NCI-H446 (cell line): ENCODE measurements around the gene POLA1.

Experiments used
- DNase-seq, 2 experiments: peaks; one replicate each; lab custom pipeline; 2025; lab: John Stamatoyannopoulos, UW

The POLA1 gene

GRCh38 chrX:25010784-25011588 lies 317.3 kb downstream of the POLA1 start:
- DNase-seq: no peak

- DNase-seq: no peak
Observed at GRCh38 chrX:25011589-25012432, 318.1 kb downstream of the POLA1 start.

DNA sequence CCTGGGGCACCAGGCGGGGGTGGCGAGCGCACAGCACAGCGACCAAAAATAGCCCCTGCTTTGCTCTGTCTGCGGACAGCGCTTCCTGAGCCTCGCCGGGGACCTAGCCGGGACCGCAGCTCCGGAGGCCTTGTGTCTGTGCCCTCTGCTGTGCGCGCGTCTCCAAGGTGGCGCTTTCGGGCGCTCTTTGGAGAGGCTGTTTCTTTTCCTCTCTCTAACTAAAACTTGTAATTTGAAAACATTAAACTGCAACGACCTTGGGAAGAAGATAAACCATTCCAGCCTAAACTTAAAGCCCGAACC lies 318.7 kb downstream of the POLA1 start:
- no peak for DNase-seq

DNA sequence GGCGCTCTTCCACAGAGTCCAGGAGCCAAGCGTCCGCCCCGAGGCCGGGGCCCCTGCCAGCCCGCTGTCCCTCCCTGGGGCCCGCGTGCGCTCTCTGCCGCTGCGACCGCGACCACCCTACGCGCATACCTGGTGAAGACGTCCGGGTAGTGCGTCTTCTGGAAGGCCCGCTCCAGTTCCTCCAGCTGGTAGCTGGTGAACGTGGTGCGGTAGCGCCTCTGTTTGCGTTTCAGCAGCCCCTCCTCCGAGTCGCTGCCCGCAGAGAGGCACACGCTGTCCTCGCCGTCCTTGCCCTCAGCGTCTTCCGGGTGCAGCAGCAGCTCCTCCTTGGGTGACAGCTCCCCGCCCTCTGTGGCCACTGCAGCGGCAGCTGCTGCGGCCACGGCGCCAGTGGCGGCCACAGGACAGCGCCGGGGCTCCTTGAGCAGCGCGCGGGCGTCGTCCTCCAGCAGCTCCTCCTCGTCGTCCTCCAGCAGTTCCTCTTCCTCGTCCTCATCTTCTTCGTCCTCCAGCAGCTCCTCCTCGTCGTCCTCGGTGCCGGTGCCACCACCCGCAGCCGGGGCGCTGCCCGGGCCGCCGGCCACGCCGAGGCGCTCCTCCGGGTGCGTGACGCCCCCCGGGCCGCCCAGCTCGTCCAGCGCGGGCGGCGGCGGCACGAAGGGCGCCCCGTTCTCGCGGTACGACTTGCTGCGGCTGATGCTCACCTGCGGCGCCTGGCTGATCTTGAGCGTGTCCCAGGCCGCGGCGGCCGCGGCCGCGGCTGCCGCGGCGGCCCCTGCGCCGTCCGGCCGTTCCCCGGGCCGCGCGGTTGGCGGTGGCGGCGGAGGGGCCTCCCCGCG lies 319.3 kb downstream of the POLA1 start:
- no peak for DNase-seq

GRCh38 chrX:25013632-25014365 lies 320.1 kb downstream of the POLA1 start:
- DNase-seq: no peak

DNA sequence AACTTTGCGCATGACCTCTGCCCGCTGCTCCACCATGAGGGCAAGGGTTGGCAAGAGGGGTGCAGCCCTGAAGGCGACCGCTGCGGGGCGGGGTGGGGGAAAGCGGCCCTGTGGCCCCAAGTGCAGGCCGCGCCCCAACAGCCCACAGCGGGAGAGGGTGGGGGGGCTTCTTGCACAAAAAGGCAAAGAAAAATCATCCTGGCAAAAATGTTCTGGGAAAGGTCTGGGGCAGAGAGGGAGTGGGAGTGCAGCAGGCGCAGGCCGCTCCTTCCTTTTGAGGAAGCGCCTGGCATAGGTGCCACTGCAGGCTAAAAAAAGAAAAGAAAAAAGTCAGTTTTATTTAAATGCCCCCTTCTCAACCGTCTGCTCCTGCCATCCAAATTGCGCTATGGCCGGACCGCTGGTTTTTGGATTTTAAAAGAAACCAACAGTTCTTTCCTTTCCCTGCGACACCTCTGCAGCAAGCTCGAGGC lies 320.7 kb downstream of the POLA1 start:
- DNase-seq: no peak

DNA sequence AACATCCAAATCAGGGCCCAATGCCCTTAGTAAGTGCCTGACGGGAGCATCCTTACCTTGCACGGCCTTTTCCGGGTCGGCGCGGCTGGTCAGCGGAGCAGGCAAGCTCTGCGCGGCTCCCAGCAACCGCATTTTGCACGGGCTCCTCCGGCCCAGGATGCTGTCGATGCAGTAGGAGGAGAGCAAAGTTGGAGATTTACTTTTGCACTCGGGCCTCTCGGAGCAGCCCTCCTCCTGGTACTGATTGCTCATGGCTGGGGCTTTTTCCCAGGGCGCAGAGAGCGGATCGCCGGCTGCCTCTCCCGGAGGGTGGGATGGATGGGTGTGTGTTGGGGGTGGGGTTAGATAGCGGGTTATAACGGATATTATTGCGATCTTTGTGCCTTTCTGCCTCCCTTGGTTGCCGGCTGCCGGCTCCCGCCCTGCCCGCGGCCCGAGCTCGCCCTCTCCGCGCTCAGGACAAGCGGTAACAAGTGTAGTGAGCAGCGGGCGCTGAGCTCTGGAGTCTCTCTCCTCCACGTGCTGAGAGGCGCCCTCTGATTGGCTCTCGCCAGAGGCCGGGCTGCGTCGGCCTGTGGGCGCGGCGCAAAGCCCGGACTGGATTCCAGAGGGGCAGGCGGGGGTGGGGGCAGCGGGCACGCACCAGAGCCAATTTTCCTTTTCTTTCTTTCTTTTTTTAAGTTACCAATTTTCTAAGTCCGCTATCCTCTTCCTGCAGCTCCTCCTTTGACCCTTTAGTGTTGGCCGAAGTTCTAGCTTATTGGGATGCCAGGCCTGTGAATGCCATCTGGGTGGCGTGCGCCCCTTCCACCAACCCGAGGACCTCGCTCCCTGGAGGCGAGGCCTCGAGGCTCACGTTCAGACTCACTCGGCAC lies 322.0 kb downstream of the POLA1 start, which contains the start of gene ARX:
Gene ARX (minus strand): TSS at position 480 of the 875 bp plus-strand sequence. CDS start 228 bp downstream, at position 252.
- peak in 1 of 2 experiments; percentile 52 for DNase-seq

- DNase-seq: no peak
Observed at GRCh38 chrX:25016361-25016671, 322.6 kb downstream of the POLA1 start.

- no peak for DNase-seq
Observed at GRCh38 chrX:25016938-25017598, 323.4 kb downstream of the POLA1 start.

DNA sequence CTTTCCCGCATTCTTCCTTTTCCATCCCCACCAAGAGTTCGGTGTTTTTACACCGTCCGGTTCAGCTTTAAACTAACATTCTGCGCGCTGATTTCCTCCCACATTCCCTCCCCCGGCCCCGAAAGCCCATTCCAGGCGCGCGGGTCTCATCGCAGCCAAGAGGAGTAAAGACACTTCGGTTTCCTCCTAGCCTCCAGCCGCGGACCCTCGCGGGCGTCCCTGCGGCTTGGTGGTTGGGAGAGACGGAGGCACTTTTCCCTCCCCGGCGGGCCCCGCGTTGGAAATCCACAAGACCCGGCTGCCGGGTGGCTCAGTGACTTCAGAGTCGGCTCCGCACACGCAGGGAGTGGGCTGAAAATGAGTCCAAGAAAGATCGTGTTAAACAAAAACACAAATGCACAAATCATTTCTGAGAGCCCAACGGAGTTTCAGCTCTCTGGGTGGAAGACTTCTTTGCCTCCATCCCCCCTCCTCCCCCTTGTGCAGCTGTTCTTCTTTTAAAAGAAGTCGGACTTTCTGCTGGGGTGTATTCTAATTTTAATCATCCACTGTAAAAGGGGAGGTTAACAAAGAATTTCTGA lies 324.0 kb downstream of the POLA1 start:
- DNase-seq: peak in 1 of 2 experiments; percentile 7

- no peak for DNase-seq
Observed at GRCh38 chrX:25018682-25019081, 325.0 kb downstream of the POLA1 start.

DNA sequence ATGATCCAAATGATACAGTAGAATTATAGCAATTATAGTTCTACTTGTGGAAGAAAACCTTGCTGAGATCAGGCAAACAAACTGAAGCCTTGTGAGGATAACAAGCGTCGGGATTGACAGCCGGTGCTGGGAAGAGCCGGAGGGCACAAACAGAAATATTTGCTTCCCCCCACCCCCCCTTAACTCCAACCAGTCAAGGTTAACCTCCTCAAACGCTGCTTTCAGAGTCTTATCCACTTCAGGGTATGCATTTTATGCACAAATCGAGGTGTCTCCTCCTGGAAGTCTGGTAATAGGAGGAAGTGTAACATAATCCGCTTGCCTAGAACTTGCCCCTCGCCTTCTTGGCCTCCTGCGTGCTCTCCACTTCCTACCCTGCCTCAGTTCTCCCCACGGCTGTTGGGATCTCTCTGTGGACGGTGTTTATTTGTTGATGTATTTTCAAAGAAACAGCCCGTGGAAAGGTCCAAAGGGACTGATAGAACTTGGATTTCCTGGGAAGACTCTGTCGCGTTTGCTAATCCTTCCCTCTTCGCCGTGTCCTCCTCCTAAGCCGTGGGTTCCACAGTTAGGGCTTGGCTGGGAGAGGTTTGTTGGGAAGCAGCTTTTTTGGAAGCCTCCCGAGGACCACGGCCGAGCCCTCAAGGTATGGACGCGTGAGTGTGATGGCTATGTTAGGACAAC lies 326.1 kb downstream of the POLA1 start:
- DNase-seq: no peak

DNA sequence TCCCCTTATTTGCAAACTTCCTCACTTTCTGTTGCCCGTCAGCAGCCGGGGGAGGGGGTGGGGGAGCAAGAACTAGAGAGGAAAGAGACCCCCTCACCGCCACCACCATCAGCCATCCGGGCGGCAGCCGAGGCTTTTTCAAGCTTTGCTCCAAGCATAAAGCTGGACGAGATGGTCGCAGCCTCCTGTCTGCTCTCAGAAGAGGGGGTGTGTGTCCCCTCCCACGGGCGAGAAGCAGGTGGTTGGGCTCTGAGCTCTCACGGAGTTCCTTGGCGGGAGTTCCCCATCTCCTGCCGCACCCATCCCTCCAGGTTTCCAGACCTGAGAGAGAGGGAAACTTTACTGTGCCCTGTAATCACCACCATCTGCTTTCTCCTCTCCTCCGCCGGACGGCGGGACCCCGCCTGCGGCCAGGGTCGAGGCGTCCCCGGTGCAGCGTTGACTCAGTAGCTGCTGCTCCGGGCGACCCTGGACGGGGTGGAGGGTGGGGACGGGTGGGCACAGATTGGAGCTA lies 326.7 kb downstream of the POLA1 start:
- DNase-seq: no peak

DNA sequence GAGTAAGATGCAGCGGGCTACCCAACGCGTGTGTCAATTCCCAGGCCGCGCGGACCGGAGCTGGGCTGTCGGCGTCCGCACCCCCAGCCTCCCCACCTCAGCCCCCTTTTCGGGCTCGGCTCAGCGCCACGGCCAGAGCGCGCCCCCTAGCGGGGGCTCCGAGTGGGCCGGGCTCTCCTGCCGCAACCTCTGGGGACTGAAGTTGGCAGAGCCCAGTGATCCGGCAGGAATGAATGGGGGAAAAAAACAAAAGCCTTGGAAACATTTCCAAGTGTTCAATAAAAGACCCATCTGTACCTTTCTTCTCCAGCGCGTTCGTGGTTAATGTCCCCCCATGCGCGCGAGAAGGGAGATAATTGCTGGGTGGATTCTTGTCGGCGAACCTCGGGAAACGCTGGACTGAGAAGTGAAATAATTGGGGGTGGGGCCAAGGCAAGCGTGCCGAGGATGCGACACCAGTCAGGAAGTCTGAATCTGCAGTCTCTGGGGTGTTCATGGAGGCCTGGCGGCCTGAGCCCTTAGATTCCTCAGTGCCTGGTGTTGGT lies 327.3 kb downstream of the POLA1 start:
- DNase-seq: peak in 1 of 2 experiments; percentile 48

DNA sequence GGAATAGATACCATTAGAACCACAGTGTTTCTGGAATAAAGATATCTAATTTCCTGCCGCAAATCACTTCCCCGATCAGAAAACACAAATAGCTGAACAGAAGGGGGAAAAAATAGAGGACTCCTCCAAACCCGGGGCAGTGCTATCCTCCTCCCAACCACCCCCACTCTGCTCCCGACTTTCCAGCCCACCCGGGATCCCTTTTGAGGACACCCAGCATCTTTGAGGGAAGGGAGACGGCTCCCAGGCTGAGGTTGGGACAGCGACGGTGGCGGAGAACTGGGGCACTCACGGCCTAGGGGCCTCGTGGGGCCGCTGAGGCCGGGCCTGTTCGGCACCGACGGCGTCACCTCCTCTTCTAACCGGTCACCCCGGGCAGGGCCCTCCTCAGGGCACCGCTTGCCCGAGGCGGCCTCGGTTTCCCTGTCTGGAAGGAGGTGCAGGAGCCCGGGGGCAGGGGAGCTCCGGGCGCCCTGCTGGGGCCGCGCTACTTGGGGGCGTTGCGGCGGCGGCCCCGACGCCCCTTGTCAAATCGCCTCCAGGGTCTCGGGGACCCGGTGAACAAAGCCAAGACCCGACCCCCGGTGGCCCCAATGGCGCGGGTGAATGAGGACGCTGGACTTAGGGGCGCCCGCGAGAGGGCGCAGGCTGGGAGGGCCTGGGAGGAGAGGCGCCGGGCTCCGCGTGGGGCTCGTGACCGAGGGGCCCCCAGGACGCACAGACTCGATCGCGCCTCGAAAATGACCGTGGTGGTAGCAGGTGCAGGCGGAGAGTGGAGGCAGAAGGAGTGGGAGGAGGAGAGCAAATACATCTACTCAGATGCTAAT lies 329.0 kb downstream of the POLA1 start:
- no peak for DNase-seq

DNA sequence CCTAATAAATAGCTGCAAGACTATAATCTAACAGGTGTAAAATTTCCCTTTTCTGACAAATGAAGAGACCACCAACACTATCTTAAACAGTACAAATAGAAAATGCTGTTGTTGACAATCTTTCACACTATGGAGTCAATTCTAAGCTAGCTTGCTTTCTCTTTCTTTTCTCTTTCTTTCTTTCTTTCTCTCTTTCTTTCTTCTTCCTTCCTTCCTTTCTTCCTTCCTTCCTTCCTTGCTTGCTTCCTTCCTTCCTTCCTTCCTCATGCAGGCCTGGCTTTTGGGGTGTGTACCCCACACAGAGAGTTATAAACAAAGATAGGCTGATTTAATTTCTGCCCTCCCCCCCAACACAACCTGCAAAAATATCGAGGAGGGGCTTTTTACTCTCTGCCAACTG lies 330.2 kb downstream of the POLA1 start:
- DNase-seq: no peak

DNA sequence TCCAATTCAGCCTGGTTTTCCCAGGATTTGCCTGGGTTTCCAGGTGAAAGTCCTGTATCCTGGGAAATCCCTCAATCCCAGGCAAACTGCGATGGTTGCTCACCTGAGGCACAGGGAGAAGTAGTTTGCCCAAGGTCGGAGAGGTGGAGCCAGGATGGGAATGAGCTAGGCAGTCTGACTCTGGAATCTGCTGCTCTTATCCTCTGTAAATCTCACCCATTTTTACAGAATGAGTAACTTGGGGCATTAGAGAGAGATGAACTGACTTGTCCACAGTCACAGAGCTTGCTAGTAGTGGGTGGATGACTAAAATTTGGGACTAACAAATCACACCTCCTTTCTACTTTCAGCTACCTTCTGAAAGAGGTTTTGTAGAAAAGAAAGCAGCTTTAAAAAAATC lies 331.9 kb downstream of the POLA1 start:
- no peak for DNase-seq

- no peak for DNase-seq
Observed at GRCh38 chrX:25026576-25026975, 332.9 kb downstream of the POLA1 start.
